Measurements from ENCODE around the gene MMP19. TPM values are rescaled to one million over a fixed set of nuclear protein-coding genes. Genes with fewer than 3 reads are reported as not detected.

The MMP19 gene
- total RNA-seq, 1 donor from 2014 or later: 0.89 TPM

- no peak for DNase-seq (ENCODE audit: low spot score, unreplicated experiment)
- H3K27me3 Mint-ChIP-seq: peaks cover 16% of the 10 kb centered on the region
- H3K27ac Mint-ChIP-seq: no peak overlapping the region
- no peaks in the 10 kb centered on the region for H3K9me3 Mint-ChIP-seq (ENCODE audit: low read depth)
- H3K4me1 Mint-ChIP-seq (ENCODE audit: low read depth): no peaks in the 10 kb centered on the region
- no peak overlapping the region for H3K4me3 Mint-ChIP-seq (ENCODE audit: low read depth)
- H3K36me3 Mint-ChIP-seq (ENCODE audit: insufficient read depth): no peaks in the 10 kb centered on the region
- TF ChIP-seq, protein P1, sequence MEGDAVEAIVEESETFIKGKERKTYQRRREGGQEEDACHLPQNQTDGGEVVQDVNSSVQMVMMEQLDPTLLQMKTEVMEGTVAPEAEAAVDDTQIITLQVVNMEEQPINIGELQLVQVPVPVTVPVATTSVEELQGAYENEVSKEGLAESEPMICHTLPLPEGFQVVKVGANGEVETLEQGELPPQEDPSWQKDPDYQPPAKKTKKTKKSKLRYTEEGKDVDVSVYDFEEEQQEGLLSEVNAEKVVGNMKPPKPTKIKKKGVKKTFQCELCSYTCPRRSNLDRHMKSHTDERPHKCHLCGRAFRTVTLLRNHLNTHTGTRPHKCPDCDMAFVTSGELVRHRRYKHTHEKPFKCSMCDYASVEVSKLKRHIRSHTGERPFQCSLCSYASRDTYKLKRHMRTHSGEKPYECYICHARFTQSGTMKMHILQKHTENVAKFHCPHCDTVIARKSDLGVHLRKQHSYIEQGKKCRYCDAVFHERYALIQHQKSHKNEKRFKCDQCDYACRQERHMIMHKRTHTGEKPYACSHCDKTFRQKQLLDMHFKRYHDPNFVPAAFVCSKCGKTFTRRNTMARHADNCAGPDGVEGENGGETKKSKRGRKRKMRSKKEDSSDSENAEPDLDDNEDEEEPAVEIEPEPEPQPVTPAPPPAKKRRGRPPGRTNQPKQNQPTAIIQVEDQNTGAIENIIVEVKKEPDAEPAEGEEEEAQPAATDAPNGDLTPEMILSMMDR (IDR thresholded peaks at IDR 0.05; ENCODE audit: unreplicated experiment): no peak
These were observed 7.0 kb upstream of the MMP19 start for GRCh38 chr12:55849616-55850343.

GRCh38 chr12:55847603-55848291, 5.0 kb upstream of the MMP19 start:
- peaks cover 16% of the 10 kb centered on the region for H3K27me3 Mint-ChIP-seq
- TF ChIP-seq, protein P1 (IDR thresholded peaks at IDR 0.05; ENCODE audit: unreplicated experiment): no peak
- DNase-seq (ENCODE audit: low spot score, unreplicated experiment): no peak
- no peaks in the 10 kb centered on the region for H3K4me1 Mint-ChIP-seq (ENCODE audit: low read depth)
- H3K36me3 Mint-ChIP-seq (ENCODE audit: insufficient read depth): no peaks in the 10 kb centered on the region
- H3K27ac Mint-ChIP-seq: no peak overlapping the region
- H3K4me3 Mint-ChIP-seq (ENCODE audit: low read depth): no peak overlapping the region
- H3K9me3 Mint-ChIP-seq (ENCODE audit: low read depth): no peaks in the 10 kb centered on the region

GRCh38 chr12:55847033-55847432, 4.3 kb upstream of the MMP19 start:
- no peak for DNase-seq (ENCODE audit: low spot score, unreplicated experiment)
- TF ChIP-seq, protein P1 (IDR thresholded peaks at IDR 0.05; ENCODE audit: unreplicated experiment): no peak
- Mint-ChIP-seq H3K4me1 (ENCODE audit: low read depth) (no peaks in the 10 kb centered on the region), H3K27ac (no peak overlapping the region), H3K27me3 (peaks cover 16% of the 10 kb centered on the region), H3K9me3 (ENCODE audit: low read depth) (no peaks in the 10 kb centered on the region), H3K4me3 (ENCODE audit: low read depth) (no peak overlapping the region), H3K36me3 (ENCODE audit: insufficient read depth) (no peaks in the 10 kb centered on the region)

DNA sequence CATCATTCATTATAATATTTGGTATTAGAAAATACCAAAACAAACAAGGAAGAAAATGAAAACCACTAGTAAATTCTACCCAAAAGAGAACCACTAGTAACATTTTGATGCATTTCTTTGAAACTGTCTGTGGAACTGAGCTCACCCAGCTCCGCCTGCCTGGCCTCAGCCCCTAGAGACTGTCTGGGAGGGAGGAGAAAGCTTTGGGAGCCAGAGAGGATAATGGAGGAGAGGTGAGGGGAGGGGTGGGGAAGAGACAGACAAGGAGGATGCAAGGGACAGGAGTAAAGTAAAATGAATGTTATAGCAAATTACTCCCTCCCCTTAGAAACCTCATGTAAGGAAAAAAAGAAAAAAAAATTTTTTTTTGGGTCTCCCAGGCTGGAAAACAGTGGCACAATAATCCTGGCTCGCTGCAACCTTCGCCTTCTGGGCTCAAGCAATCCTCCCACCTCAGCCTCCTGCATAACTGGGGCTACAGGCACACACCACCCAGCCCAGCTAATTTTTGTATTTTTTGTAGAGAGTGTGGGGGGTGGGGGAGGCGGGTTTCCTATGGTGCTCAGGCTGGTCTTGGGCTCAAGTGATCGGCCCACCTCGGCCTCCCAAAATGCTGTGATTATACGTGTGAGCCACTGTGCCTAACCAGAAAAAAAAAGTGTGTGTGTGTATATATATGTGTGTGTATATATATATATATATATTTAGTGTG, 3.2 kb upstream of the MMP19 start:
- TF ChIP-seq, protein P1 (IDR thresholded peaks at IDR 0.05; ENCODE audit: unreplicated experiment): no peak
- H3K9me3 Mint-ChIP-seq (ENCODE audit: low read depth): no peaks in the 10 kb centered on the region
- H3K27me3 Mint-ChIP-seq: peaks cover 20% of the 10 kb centered on the region
- H3K36me3 Mint-ChIP-seq (ENCODE audit: insufficient read depth): no peaks in the 10 kb centered on the region
- no peak for DNase-seq (ENCODE audit: low spot score, unreplicated experiment)
- H3K4me3 Mint-ChIP-seq (ENCODE audit: low read depth): no peak overlapping the region
- no peak overlapping the region for H3K27ac Mint-ChIP-seq
- no peaks in the 10 kb centered on the region for H3K4me1 Mint-ChIP-seq (ENCODE audit: low read depth)

DNA sequence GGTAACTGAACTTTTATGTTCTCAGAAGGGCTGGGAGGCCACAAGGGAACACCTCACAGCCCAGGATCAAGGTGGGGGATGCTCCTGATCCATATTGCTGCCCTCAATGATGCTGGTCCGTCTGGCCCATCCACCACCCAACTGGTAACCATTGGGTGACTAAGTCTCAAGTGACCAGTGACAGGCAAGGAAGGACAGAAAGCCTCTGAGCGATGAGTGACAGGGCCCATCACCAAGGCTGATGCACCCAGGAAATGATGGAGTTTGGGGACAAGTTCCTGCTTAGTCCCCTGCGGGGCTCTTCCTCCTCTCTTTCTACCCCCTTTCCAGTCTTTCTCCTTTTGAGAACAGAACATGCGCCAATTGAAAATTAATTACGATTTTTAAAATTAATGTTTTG, 2.6 kb upstream of the MMP19 start:
- Mint-ChIP-seq H3K27me3 (peaks cover 14% of the 10 kb centered on the region), H3K4me3 (ENCODE audit: low read depth) (no peak overlapping the region), H3K27ac (no peak overlapping the region), H3K36me3 (ENCODE audit: insufficient read depth) (no peaks in the 10 kb centered on the region), H3K4me1 (ENCODE audit: low read depth) (no peaks in the 10 kb centered on the region), H3K9me3 (ENCODE audit: low read depth) (no peaks in the 10 kb centered on the region)
- DNase-seq (ENCODE audit: low spot score, unreplicated experiment): no peak
- TF ChIP-seq, protein P1 (IDR thresholded peaks at IDR 0.05; ENCODE audit: unreplicated experiment): no peak

Data from progenitor cell of endocrine pancreas (in vitro differentiated cells).